ENCODE results near the gene RHAG. TPM values are rescaled to one million over a fixed set of nuclear protein-coding genes. Genes with fewer than 3 reads are reported as not detected.
"Not testable (repeated sequence)": the region's sequence is repeated elsewhere in the genome, so short reads cannot be mapped to it uniquely, and the experiment has no call there.

The RHAG gene
- total and polyA plus RNA-seq, 10 donors = 0.35 to 14.7 (median 2.6) TPM; not detected in 3

GRCh38 chr6:49666930-49667757 lies 30.5 kb upstream of the RHAG start:
- no peaks in the 10 kb centered on the region for H3K36me3 ChIP-seq
- TF ChIP-seq POLR2A (IDR thresholded peaks at IDR 0.05) (no peak), CTCF (IDR thresholded peaks at IDR 0.05 in 8 of 11, conservative IDR thresholded peaks at IDR 0.05 in 3 of 11) (no peak), POLR2AphosphoS5 (IDR thresholded peaks at IDR 0.05) (no peak)
- no peak overlapping the region for H3K27ac ChIP-seq
- no peaks in the 10 kb centered on the region for H3K27me3 ChIP-seq (replicated peaks in 1 of 7)
- H3K4me3 ChIP-seq = no peak overlapping the region
- H3K9me3 ChIP-seq = peaks cover 0 to 12% (median under 1%) of the 10 kb centered on the region in 8 donors
- H3K4me1 ChIP-seq = no peaks in the 10 kb centered on the region
- intact Hi-C loops (cut with DNase I; ENCODE audit: low total_unique reads) = no loop called here
- 21 to 32% (median 26%) methylated on average over 5 of the region's 5 CpGs for WGBS, 5 donors
- DNase-seq = no peak

- intact Hi-C loops (cut with DNase I; ENCODE audit: low total_unique reads) = no loop called here
- Histone ChIP-seq H3K36me3 (no peaks in the 10 kb centered on the region), H3K4me3 (no peak overlapping the region), H3K4me1 (no peaks in the 10 kb centered on the region), H3K27ac (no peak overlapping the region), H3K27me3 (replicated peaks in 1 of 7) (no peaks in the 10 kb centered on the region), H3K9me3 (peaks cover 0 to 6% (median 0%) of the 10 kb centered on the region in 8 donors)
- DNase-seq = no peak
- WGBS, 5 donors = 56 to 74% (median 66%) methylated on average over 1 of the region's 1 CpG
- no peak for TF ChIP-seq POLR2AphosphoS5 (IDR thresholded peaks at IDR 0.05)
- TF ChIP-seq CTCF (IDR thresholded peaks at IDR 0.05 in 8 of 11, conservative IDR thresholded peaks at IDR 0.05 in 3 of 11) = no peak
- TF ChIP-seq POLR2A (IDR thresholded peaks at IDR 0.05) = no peak
These were observed 29.8 kb upstream of the RHAG start for GRCh38 chr6:49666480-49666879.

GRCh38 chr6:49664817-49665216 lies 28.2 kb upstream of the RHAG start:
- Histone ChIP-seq H3K4me1 (no peaks in the 10 kb centered on the region), H3K4me3 (no peak overlapping the region), H3K27me3 (replicated peaks in 1 of 7) (no peaks in the 10 kb centered on the region), H3K27ac (no peak overlapping the region), H3K9me3 (peaks cover 0 to under 1% (median 0%) of the 10 kb centered on the region in 8 donors), H3K36me3 (no peaks in the 10 kb centered on the region)
- no peak for DNase-seq
- intact Hi-C loops (cut with DNase I; ENCODE audit: low total_unique reads) = no loop called here
- WGBS, 5 donors = 86 to 89% (median 87%) methylated on average over 3 of the region's 3 CpGs
- no peak for TF ChIP-seq CTCF (IDR thresholded peaks at IDR 0.05 in 8 of 11, conservative IDR thresholded peaks at IDR 0.05 in 3 of 11)

GRCh38 chr6:49664054-49664453 lies 27.4 kb upstream of the RHAG start:
- H3K27me3 ChIP-seq (replicated peaks in 1 of 7); H3K4me3 ChIP-seq; H3K4me1 ChIP-seq; H3K9me3 ChIP-seq; H3K27ac ChIP-seq; DNase-seq; H3K36me3 ChIP-seq; intact Hi-C loops (cut with DNase I; ENCODE audit: low total_unique reads): not testable (repeated sequence)
- WGBS, 5 donors = 89 to 100% (median 94%) methylated on average over 1 of the region's 1 CpG

Measured in spleen (tissue), 11 donors.